Nephron progenitor cell (in vitro differentiated cells): ENCODE data around the gene DDX42.
"Not testable (repeated sequence)": the region's sequence is repeated elsewhere in the genome, so short reads cannot be mapped to it uniquely, and the experiment has no call there.

Source experiments
- DNase-seq: peaks from one replicate; pipeline ENCODE4 v3.0.0; 2021
- H3K27ac Mint-ChIP-seq: 2 replicates; pipeline ENCODE4 v1.8.0; 2021; ENCODE audit warnings: mild to moderate bottlenecking, moderate library complexity, mixed read lengths
- H3K27me3 Mint-ChIP-seq: 2 replicates; pipeline ENCODE4 v1.8.0; 2021; ENCODE audit warnings: mild to moderate bottlenecking, low read depth, mixed read lengths; ENCODE audit not compliant: poor library complexity
- H3K36me3 Mint-ChIP-seq: 2 replicates; pipeline ENCODE4 v1.8.0; 2021; ENCODE audit warnings: low read depth, mixed read lengths
- H3K4me1 Mint-ChIP-seq: 2 replicates; pipeline ENCODE4 v1.8.0; 2021; ENCODE audit warnings: mixed read lengths
- H3K4me3 Mint-ChIP-seq: 2 replicates; pipeline ENCODE4 v1.8.0; 2021; ENCODE audit warnings: mild to moderate bottlenecking, moderate library complexity, mixed read lengths
- H3K9me3 Mint-ChIP-seq: 2 replicates; pipeline ENCODE4 v1.8.0; 2021; ENCODE audit warnings: mild to moderate bottlenecking, moderate library complexity, mixed read lengths
- TF ChIP-seq, protein P1 (sequence below): fragments of 200-600 bp; sonication (generic); IDR thresholded peaks from 2 replicates; pipeline ENCODE4 v1.5.0; 2021; ENCODE audit warnings: antibody characterized with exemption

Gene DDX42

GRCh38 chr17:63853260-63853659, 79.3 kb downstream of the DDX42 start:
- peaks cover 6% of the 10 kb centered on the region for H3K36me3 Mint-ChIP-seq
- no peak overlapping the region for H3K4me3 Mint-ChIP-seq
- H3K27me3 Mint-ChIP-seq, result peaks cover 82% of the 10 kb centered on the region
- peaks cover 17% of the 10 kb centered on the region for H3K9me3 Mint-ChIP-seq
- no peak overlapping the region for H3K27ac Mint-ChIP-seq
- no peaks in the 10 kb centered on the region for H3K4me1 Mint-ChIP-seq
- TF ChIP-seq, protein P1, sequence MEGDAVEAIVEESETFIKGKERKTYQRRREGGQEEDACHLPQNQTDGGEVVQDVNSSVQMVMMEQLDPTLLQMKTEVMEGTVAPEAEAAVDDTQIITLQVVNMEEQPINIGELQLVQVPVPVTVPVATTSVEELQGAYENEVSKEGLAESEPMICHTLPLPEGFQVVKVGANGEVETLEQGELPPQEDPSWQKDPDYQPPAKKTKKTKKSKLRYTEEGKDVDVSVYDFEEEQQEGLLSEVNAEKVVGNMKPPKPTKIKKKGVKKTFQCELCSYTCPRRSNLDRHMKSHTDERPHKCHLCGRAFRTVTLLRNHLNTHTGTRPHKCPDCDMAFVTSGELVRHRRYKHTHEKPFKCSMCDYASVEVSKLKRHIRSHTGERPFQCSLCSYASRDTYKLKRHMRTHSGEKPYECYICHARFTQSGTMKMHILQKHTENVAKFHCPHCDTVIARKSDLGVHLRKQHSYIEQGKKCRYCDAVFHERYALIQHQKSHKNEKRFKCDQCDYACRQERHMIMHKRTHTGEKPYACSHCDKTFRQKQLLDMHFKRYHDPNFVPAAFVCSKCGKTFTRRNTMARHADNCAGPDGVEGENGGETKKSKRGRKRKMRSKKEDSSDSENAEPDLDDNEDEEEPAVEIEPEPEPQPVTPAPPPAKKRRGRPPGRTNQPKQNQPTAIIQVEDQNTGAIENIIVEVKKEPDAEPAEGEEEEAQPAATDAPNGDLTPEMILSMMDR, result no peak
- DNase-seq, result no peak

GRCh38 chr17:63854709-63855108, 80.7 kb downstream of the DDX42 start:
- H3K27ac Mint-ChIP-seq, result no peak overlapping the region
- H3K4me3 Mint-ChIP-seq, result no peak overlapping the region
- H3K36me3 Mint-ChIP-seq, result no peaks in the 10 kb centered on the region
- no peaks in the 10 kb centered on the region for H3K4me1 Mint-ChIP-seq
- H3K27me3 Mint-ChIP-seq, result peaks cover 82% of the 10 kb centered on the region
- DNase-seq, result no peak
- TF ChIP-seq, protein P1, result no peak
- H3K9me3 Mint-ChIP-seq, result peaks cover 2% of the 10 kb centered on the region

- DNase-seq, result no peak
- Mint-ChIP-seq H3K36me3 (no peaks in the 10 kb centered on the region), H3K4me3 (no peak overlapping the region), H3K9me3 (no peaks in the 10 kb centered on the region), H3K27ac (no peak overlapping the region), H3K27me3 (peaks cover 83% of the 10 kb centered on the region), H3K4me1 (no peaks in the 10 kb centered on the region)
- TF ChIP-seq, protein P1, result no peak
Measured at GRCh38 chr17:63855185-63855584, 81.2 kb downstream of the DDX42 start.

DNA sequence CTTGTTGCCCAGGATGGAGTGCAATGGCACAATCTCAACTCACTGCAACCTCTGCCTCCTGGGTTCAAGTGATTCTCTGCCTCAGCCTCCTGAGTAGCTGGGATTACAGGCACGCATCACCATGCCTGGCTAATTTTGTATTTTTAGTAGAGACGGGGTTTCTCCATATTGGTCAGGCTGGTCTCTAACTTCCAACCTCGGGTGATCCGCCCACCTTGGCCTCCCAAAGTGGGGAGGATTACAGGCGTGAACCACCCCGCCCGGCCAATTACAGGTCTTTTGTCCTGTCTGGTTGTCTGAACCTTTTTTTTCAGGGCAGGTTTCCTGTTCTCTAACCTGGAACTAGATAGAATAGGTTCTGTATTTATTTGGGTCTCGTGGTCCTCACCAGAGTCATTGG, 82.5 kb downstream of the DDX42 start:
- H3K4me1 Mint-ChIP-seq, DNase-seq, H3K27ac Mint-ChIP-seq, H3K9me3 Mint-ChIP-seq, H3K4me3 Mint-ChIP-seq, H3K36me3 Mint-ChIP-seq: not testable (repeated sequence)
- H3K27me3 Mint-ChIP-seq, result peaks cover 72% of the 10 kb centered on the region

DNA sequence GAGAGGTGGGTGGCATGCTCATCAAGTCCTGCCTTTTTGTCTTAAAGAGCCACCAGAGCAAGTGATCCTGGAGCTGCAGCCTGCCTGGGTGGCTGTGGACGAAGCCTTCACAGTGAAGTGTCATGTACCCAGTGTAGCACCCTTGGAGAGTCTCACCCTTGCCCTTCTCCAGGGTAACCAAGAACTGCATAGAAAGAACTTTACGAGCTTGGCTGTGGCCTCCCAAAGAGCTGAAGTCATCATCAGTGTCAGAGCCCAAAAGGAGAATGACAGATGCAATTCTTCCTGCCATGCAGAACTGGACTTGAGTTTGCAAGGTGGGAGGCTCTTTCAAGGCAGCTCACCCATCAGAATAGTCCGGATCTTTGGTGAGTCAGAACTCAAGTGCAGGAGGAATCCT, 85.3 kb downstream of the DDX42 start:
- no peaks in the 10 kb centered on the region for H3K36me3 Mint-ChIP-seq
- H3K27me3 Mint-ChIP-seq, result peaks cover 47% of the 10 kb centered on the region
- H3K27ac Mint-ChIP-seq, result no peak overlapping the region
- no peaks in the 10 kb centered on the region for H3K9me3 Mint-ChIP-seq
- no peaks in the 10 kb centered on the region for H3K4me1 Mint-ChIP-seq
- DNase-seq, result no peak
- no peak overlapping the region for H3K4me3 Mint-ChIP-seq
- TF ChIP-seq, protein P1, result no peak

GRCh38 chr17:63866625-63867024, 92.7 kb downstream of the DDX42 start:
- H3K4me3 Mint-ChIP-seq, H3K27me3 Mint-ChIP-seq, H3K27ac Mint-ChIP-seq, H3K9me3 Mint-ChIP-seq, H3K36me3 Mint-ChIP-seq, H3K4me1 Mint-ChIP-seq, DNase-seq: not testable (repeated sequence)
